ENCODE results near the gene AFAP1L2.

Gene AFAP1L2

GRCh38 chr10:114308531-114309363, 95.6 kb downstream of the AFAP1L2 start:
- no peak for DNase-seq

- DNase-seq = no peak
These were observed 96.6 kb downstream of the AFAP1L2 start for GRCh38 chr10:114307731-114308130.

- no peak for DNase-seq
These were observed 98.0 kb downstream of the AFAP1L2 start for GRCh38 chr10:114306116-114306973.

GRCh38 chr10:114305521-114305925, 98.8 kb downstream of the AFAP1L2 start:
- DNase-seq = no peak

GRCh38 chr10:114304571-114305421, 99.5 kb downstream of the AFAP1L2 start:
- peak; percentile 60 for DNase-seq

- peak; percentile 68 for DNase-seq
These were observed 100.2 kb downstream of the AFAP1L2 start for GRCh38 chr10:114304017-114304570.

GRCh38 chr10:114303556-114303955, 100.7 kb downstream of the AFAP1L2 start:
- no peak for DNase-seq

GRCh38 chr10:114301951-114302710, 102.2 kb downstream of the AFAP1L2 start:
- DNase-seq = no peak

- no peak for DNase-seq
These were observed 103.1 kb downstream of the AFAP1L2 start for GRCh38 chr10:114301177-114301576.

- DNase-seq = no peak
These were observed 104.2 kb downstream of the AFAP1L2 start for GRCh38 chr10:114300036-114300645.

GRCh38 chr10:114297136-114297705, 107.1 kb downstream of the AFAP1L2 start:
- DNase-seq = no peak

- DNase-seq = no peak
These were observed 108.9 kb downstream of the AFAP1L2 start for GRCh38 chr10:114295393-114295792.

GRCh38 chr10:114294549-114294948, 109.8 kb downstream of the AFAP1L2 start:
- no peak for DNase-seq

GRCh38 chr10:114293075-114293474, 111.2 kb downstream of the AFAP1L2 start:
- DNase-seq = no peak

GRCh38 chr10:114291516-114291915, 112.8 kb downstream of the AFAP1L2 start:
- no peak for DNase-seq

GRCh38 chr10:114291076-114291475, 113.2 kb downstream of the AFAP1L2 start:
- DNase-seq = no peak

GRCh38 chr10:114290038-114290437, 114.3 kb downstream of the AFAP1L2 start:
- DNase-seq = no peak

- DNase-seq = no peak
These were observed 115.2 kb downstream of the AFAP1L2 start for GRCh38 chr10:114289096-114289436.

- DNase-seq = no peak
These were observed 115.7 kb downstream of the AFAP1L2 start for GRCh38 chr10:114288424-114289095.

- DNase-seq = no peak
These were observed 117.4 kb downstream of the AFAP1L2 start for GRCh38 chr10:114286921-114287320.
